IMR-90 (cell line): ENCODE results near the gene NFASC.

Experiments
- CTCF ChIP-seq: conservative IDR thresholded peaks from 2 replicates; pipeline ENCODE4 v1.5.1; 2012; ENCODE audit warnings: mild to moderate bottlenecking, low read depth, low read length, improper control_type of control experiment
- ELK1 ChIP-seq: fragments of 150-350 bp; IDR thresholded peaks from 2 replicates; pipeline ENCODE4 v1.6.1; 2016; ENCODE audit warnings: low read depth, mild to moderate bottlenecking, low read length, moderate library complexity, borderline replicate concordance
- MXI1 ChIP-seq: IDR thresholded peaks from 2 replicates; pipeline ENCODE4 v1.6.1; 2012; ENCODE audit warnings: low read depth, mild to moderate bottlenecking, low read length, moderate library complexity, borderline replicate concordance
- POLR2A ChIP-seq: IDR thresholded peaks from 2 replicates; pipeline ENCODE4 v1.6.1; 2012; ENCODE audit warnings: mild to moderate bottlenecking, low read depth, low read length
- SMC3 ChIP-seq: fragments of 150-350 bp; IDR thresholded peaks from 2 replicates; pipeline ENCODE4 v1.6.1; 2016; ENCODE audit warnings: low read depth, mild to moderate bottlenecking, antibody characterized with exemption, low read length, moderate library complexity

- TF ChIP-seq CTCF (no peak), POLR2A (no peak), SMC3 (no peak), MXI1 (no peak), ELK1 (no peak)
Measured at GRCh38 chr1:204976646-204977045, 106.0 kb downstream of the NFASC start.
